ENCODE results near the gene TVP23A.
"Not testable (repeated sequence)": the region's sequence is repeated elsewhere in the genome, so short reads cannot be mapped to it uniquely, and the experiment has no call there.

TVP23A gene

DNA sequence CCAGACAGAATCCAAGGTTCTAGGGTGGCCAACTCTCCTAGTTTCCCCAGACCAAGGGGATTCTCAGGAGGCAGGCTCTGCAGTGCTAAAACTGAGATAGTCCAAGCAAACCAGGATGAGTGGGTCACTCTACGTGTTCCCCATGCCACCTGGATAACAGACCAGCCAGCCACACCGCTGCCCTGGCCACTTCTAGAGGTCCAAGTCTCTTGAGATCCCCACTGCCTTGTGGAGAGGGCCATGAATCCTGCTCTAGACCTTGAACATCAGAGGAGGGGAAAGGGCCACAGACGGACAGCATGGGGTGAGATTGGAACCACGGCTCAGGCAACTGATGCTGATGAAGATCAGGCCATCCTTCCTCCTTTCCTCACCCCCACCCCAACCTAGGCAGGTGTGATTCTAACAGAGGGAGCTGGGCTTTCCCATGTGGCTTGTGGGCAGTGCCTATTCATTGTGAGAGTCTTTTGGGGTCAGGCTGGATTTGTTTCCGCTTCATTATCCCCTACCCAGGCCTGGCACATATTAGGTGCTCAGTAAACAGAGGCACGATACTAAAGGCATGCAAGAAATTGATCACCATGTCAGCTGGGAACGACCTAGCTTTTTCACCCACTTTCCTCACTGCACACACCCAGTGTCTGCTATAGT is 16.8 kb upstream of the TVP23A start:
- no peak for DNase-seq

DNA sequence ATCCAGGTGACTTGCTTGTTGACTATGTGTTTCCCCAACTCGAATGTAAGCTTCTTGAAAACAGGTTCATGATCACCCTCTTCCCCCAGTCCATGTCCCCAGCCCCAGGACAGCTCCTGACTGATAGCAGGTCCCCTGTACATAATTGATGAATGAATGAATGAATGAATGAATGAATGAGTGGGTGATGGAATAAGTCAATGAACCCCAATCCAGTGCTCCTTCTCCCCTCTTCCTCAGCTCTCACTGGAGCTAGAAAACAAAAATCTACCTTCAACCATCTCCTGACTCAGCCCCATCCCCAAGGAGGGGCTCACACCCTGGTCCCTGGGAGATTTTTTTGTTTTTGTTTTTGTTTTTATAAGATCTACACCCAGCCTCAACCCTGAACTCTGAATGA is 16.2 kb upstream of the TVP23A start:
- DNase-seq, result no peak

DNA sequence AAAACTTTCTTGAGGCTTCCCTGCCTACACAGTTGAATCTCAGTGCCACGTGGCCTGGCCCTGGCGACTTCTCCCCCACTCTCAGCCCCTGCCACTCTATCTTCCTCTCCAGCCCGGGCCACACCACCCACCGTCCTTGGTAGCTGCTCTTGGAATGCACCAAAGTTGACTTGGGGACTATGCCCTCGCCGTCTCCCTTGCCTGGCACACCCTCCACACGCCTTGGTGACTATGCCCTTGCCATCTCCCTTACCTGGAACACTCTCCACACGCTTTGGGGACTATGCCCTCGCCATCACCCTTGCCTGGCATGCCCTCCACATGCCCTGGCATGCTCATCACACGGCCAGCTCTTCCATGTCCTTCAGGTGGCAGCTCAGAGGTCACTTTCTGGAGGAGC is 15.5 kb upstream of the TVP23A start:
- no peak for DNase-seq

DNA sequence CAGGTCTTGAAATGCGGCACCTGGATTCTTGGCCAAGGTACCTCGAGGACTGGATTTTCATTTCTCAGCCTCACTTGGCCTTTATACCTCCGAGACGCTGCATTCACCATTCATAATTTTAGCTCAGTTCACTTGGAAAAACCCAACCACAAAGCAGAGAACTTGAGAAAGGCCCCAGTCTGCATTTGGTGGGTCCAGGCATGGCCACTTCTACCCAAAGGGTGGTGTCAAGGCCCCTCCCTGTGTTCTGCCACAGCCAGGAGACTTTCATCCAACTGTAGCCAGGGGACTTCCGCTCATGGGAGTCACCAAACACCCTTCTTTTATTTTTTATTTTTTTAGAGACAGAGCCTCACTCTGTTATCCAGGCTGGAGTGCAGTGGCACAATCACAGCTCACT is 14.7 kb upstream of the TVP23A start:
- no peak for DNase-seq

DNA sequence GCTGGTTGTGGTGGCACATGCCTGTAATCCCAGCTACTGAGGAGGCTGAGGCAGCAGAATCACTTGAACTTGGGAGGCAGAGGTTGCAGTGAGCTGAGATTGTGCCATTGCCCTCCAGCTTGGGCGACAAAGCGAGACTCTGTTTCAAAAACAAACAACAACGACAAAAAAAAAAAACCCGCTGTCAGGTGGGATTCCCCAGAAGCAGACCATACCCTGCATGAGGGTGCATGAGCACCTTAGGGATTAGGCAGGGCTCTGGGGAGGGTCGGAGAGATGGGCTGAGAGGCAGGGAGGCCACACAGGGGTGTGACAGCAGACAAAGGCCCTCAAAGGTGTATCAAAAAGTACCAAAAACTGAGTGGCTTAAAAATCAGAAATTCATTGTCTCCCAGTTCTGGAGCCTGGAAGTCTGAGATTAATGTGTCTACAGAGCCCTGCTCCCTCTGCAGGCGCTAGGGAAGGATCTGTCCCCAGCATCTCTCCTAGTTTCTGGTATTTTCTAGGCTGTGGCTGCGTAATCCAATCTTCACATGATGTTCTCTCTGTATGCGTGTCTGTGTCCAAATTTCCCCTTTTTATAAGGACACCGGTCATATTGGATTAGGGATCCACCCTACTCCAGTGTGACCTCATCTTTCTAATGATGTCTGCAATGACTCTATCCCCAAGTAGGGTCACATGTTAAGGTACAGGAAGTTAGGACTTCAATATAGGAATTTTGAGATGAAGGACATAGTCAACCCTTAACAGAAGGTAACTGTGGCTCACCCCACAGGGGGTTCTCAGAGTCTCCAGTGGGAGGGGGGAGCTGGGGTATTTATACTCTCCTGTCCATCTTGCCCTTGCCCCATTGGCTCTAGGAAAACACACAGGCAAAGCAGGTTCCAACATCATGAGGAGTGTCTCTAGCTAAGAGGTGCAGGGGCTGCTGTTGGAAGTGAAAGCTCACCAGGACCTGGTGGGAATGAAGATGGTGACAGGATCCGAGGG is 13.6 kb upstream of the TVP23A start:
- DNase-seq, result no peak

DNA sequence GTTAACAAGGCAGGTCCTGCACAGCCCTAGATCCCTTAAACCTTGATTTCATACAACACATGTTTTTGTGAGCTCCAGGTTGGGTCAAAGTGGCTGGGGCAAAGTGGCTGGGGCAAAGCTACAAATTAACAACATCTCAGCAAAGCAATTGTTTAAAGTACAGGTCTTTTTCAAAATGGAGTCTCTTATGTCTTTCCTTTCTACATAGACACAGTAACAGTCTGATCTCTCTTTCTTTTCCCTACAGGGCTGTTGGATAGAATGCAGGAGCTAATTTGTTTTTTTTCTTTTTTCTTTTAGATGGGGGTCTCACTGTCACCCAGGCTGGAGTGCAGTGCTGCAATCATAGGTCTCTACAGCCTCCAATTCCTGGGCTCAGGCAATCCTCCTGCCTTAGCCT is 11.6 kb upstream of the TVP23A start:
- not testable (repeated sequence) for DNase-seq

DNA sequence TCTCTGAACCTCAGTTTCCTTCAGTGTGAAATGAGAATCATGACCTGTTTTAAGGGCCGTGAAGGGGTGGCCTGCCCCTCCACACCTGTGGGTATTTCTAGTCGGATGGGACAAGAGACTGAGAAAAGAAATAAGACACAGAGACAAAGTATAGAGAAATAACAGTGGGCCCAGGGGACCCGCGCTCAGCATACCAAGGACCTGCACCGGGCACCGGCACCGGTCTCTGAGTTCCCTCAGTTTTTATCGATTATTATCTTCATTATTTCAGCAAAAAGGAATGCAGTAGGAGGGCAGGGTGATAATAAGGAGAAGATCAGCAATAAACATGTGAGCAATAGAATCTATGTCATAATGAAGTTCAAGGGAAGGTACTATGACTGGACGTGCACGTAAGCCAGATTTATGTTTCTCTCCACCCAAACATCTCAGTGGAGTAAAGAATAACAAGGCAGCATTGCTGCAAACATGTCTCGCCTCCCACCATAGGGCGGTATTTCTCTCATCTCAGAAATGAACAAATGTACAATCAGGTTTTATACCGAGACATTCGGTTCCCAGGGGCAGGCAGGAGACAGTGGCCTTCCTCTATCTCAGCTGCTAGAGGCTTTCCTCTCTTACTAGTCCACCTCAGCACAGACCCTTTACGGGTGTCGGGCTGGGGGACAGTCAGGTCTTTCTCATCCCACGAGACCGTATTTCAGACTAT is 10.9 kb upstream of the TVP23A start:
- not testable (repeated sequence) for DNase-seq

DNA sequence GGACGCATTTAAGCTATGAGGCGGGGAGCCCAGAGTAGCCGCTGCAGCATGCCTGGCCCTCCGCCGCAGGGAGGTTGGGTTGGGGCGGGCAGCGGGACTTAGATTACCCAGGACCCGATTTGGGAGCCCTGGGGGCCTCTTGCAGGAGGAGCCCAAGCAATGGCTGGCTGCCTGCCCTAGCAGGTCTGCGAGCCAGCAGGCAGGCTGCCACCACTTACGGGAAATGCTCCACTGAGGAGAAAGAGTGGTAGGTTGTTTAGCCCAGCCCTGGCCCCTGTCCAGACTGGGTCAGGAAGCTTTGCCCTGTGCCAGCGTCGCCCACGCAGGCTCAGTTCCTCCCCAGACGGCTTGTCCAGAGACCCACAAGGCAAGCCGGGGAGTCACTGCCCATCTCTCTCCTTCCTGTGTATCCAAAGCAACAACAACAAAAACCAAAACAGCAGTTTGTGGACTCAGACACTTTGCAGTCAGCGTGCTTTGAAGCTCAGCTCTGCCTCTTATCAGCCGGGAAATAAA is 10.3 kb upstream of the TVP23A start:
- DNase-seq, result peak; percentile 44

DNA sequence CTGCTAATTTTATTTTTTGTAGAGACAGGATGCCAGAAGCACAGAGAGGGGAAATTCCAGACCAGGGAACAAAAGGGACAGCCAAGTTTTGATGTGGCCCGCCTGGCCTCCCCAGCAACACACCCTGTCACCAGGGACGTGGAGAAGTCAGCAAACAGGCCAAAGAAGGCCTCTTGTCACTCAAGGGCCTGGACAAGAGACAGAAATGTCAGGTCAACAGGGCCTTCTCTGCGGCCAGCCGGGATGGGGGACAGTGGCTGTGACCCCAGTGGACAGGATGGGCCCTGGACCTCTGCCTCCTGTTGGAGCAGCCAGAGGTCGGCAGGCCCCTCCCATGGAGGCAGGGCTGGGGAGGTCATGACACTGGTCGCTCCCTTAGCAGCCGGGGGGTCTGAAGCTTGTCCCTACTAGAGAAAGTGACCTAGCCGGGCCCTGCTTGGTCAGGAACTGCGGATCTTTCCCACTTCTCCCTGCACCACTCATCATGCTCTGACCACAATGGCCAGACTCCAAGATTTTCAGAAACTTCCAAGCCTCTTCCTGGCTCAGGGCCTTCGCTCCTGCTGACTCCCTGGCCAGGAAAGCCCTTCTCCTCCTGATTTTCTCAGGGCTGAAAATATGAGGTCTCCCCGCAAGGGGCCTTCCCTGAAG is 9.2 kb upstream of the TVP23A start:
- DNase-seq, result no peak

DNA sequence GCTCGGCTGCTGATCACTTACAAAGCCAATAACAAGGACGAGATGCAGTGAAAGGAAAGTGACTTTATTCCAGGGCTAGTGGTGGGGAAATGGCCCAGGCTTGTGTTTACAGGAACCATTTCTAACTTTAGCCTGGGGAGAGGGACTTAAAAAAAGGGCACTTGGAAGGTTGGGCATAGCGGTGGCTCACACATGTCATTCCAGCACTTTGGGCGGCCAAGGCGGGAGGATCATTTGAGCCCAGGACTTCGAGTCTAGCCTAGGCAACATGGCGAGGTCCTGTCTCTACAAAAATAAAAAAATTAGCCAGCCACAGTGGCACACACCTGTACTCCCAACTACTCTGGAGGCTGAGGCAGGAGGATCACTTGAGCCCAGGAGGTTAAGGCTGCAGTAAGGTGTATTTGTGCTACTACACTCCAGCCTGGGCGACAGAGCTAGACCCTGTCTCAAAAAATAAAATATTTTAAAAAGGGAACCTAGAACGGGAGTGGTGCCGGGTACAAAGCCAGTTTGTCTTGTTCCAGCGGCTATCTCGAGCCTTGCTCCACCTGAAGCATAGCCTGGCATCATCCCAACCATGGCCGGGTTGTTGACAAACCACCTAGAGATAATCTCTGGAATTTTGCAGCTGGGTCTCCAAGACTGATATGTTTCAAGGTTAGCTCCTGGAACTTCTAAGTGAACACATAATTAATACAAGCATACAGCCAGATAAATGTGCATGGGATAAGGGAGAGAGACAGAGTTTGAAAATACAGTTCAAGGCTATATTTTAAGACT is 5.7 kb upstream of the TVP23A start:
- DNase-seq, result no peak

DNA sequence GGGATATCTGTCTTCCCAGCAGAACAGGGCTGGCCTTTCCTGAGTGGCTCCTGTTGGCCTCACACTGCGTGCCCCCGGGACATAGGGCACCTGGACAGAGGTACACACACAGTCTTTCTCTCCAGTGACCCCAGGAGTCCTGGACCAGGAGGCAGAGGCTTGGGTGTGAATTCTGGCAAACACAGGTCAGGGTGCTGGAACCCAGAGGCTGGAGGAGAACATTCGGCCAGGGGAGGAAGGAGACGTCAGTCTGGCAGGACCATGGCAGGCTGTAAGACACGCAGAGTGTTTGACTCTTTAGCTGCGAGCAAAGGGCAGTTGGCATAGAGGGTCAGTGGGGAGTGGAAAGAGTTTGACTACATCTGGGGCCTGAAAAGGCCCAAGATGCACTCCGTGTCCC is 4.1 kb upstream of the TVP23A start:
- DNase-seq, result no peak

DNA sequence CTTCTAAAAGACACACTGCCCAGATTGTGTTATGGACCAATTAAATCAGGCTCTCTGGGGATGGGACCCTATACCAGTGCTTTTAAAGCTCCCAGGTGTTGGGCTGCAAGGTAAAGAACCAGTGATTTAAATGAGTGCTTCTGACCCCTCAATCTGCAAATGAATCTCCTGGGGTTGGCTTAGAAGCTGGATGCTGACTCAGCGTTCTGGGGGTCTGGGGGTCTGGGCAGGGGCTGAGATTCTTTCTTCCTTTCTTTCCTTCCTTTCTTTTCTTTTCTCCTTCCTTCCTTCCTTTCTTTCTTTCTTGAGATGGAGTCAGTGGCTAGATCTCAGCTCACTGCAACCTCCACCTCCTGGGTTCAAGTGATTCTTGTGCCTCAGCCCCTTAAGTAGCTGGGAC is 2.0 kb upstream of the TVP23A start:
- no peak for DNase-seq

DNA sequence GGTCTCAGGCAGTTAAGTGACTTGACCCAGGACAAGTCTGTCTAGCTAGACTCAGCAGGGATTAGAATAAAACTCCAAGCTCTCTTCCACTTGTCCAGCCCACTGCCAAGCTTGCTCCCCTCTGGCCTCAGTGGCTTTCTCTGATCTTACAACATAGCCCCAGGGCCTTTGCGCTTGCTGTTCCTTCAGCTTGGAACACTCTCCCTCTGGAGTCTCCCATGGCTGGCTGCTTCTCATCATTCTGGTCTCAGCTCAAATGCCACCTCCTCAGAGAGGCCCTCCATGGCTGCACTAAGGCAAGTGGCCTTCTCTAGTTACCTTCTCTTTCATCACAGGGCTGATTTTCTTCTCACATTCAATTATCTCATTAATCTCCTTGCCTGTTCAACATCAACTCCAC is 1.1 kb downstream of the TVP23A start:
- no peak for DNase-seq

DNA sequence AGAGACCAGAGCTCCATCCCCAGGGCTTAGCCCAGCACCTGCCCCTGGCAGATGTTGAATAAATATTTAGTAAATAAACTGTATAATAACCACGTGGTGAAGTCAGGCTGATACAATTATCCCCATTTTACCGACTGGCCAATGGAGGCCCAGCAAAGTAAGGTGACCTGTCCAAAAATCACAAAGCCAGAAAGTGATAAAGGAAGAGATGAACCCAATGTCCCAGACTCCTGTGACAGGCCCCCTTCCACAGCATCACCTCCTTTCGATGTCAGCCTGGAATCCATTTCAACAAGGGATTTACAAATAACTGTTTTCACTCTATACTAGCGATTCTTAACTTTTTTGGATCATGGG is 5.5 kb downstream of the TVP23A start:
- no peak for DNase-seq

DNA sequence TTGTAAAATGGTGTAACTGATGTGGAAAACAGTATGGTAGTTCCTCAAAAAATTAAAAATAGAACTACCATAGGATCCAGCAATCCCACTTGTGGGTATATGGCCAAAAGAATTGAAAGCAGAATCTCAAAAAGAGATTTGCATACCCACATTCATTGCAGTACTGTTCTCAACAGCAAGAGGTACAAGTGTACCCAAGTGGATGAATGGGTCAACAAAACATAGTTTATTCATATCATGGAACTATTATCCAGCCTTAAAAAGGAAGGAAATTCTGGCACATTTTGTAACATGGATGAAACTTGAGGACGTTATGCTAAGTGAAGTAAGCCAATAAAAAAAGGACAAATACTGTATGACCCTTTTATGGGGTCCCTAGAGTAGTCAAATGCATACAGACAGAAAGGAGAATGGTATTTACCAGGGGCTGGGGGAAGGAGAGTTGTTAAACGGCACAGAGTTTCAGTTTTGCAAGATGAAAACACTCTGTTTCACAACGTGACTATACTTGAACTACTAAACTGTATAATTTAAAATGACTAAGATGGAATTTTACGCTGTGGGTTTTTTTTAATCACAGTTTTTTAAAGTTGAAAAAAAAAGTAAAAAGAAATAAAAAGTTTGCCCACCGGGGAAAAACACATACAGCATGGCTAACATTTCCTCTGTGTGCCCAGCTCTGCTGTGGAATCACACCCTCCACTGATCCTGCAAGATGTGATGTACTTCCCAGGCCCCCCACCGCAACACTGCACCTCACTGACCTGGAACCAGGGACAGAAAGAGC is 6.1 kb downstream of the TVP23A start:
- DNase-seq, result no peak

DNA sequence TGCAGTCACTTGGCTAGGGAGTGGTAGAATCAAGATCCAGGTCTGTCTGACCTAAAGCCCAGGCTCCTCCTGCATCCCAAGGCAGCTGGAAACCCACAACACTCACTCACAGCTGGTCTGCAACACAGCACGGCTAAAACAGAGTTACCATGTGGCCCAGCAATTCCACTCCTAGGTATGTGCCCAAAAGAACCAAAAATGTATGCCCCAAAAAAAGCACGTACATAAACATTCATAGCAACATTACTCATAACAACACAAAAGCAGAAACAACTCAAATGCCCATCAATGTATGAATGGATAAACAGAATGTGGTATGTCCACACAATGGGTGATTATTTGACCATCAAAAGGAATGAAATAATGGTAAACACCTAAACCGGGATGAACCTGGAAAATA is 8.9 kb downstream of the TVP23A start:
- no peak for DNase-seq

DNA sequence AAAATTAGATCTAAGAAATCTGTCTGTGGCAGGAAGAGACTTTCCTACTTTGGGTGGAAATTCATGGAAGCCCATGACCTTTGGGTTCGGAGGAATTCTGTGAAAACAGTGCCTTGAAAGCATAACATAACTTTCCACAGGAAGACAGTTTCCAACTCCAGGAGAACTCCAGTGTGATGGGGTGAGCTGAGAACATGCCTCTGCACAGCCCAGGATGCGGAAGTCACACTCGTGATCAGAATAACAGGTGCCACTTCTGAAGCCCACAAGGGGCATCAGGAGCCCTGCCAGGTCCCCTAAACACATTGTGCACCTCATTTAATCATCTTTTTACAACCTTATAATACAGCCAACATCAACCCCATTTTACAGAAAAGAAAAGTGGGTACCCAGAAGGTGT is 9.7 kb downstream of the TVP23A start:
- no peak for DNase-seq

DNA sequence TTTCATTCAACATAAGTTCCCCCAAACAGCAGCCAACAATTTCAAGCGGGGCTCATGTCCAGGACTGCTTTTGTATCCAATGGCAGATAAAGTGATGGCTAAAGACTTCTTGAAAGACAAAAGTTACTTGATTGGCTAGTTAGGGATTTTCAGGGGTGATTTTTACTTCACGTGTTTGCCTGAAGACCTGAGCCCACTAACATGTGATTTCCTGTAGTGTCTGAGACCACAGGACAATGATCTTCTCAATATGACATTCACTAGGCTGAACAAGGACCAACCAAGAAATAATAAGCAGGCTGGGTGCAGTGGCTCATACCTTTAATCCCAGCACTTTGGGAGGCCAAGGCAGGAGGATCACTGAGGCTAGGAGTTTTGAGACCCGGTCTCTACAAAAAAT is 10.4 kb downstream of the TVP23A start:
- no peak for DNase-seq

DNA sequence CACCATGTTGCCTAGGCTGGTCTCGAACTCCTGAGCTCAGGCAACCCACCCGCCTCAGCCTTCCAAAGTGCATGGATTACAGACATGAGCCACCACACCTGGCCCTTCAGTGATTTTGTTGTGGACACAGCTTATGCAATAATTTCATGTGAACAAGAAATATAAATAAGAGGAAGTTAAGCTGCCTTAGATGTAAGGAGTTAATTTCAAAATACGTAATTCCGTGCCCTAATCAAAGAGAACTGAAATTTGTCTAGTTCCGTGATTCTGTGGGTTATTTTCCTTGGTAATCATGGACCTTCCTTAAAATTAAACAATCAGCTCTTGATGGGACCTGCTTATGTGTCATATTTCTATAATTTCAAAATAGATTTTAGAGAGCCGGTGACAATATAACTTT is 11.9 kb downstream of the TVP23A start:
- DNase-seq, result no peak

DNA sequence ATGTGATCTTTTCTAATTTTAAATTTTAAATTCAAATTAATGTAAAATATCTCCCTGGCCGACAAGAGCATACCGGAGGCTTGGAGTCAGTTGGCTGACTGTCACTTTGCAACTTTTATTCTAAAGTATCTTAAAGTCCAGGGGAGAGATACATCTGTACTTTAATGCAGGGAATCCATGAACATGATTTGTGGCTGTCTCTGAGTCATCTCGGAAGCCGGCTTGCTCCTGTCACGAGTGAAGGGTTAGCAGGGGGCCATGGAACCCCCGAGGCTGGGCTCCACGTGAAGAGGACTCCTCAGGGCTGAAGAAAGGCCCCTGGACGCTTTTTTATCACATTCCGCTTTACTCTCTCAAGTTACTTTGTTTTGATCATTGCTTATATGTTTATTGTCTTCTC is 13.3 kb downstream of the TVP23A start:
- DNase-seq, result no peak

DNA sequence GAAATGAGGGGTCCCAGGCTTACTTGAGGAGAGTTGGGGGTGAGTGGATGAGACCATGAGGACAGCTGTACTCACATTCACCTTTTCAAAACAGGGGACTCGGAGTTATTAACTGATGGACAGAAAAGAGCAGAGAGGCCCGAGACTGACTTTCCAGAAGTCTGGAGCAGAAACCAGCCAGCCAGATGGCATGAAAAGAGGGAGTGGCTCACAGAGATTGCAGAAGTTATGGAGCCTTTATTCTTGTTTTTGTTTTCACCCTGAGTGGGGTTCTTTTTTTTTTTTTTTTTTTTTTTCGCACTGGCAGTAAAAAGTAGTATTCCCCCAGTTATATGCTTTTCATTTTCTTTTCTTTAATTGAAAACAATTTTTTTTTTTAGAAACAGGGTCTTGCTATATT is 18.9 kb downstream of the TVP23A start:
- DNase-seq, result no peak

Data from DMS 273 treated with DMSO at 0.1 percent for 48 hours (cell line).